Measurements from ENCODE around the gene CUX1. TPM values are rescaled to one million over a fixed set of nuclear protein-coding genes. Genes with fewer than 3 reads are reported as not detected.
"Not testable (repeated sequence)": the region's sequence is repeated elsewhere in the genome, so short reads cannot be mapped to it uniquely, and the experiment has no call there.

CUX1 gene
- total RNA-seq, 1 experiment from 2014 or later = 39.6 TPM

DNA sequence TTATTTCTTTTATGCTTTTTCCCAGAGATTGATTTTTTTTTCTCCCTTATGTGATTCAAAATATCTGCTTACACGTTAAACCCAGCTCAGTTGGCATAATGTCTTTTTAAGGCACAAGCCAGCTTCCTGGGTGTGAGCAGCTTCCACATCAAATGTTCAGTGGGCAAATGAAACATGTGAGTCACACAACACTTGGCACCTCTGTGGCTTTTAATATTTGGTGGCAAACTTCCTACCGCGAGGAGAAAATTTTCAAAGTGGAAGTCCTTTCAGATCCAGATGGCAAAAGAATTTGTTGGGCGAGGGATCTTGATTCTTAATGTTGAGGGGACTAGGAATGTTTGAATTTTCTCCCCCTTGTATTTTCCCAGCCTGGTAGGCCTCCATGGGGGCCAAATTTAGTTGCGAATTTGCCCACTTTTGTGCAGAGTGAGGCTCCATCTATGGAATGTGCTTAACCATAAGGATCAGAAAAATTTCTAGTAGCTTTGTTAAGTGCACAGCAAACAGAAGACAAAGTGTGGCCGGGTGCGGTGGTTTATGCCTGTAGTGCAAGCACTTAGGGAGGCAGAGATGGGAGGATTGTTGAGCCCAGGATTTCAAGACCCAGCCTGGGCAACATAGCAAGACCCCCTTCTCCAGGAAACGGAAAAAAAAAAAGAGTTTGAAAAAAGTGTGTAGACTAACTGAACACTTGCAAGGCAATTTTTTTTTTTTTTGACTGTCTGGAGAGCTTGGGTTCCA lies 31.0 kb downstream of the CUX1 start:
- no peaks in the 10 kb centered on the region for H3F3A ChIP-seq (ENCODE audit: low read length, unreplicated experiment)
- H3K79me2 ChIP-seq (ENCODE audit: low read length) = peaks cover 97% of the 10 kb centered on the region
- POLR2A ChIA-PET (ENCODE audit: unreplicated experiment) = interaction anchor here (0.7 kb wide), 1 partner anchor 217 kb away, joined by 3 read pairs; no protein-coding TSS in a partner anchor
- no peak overlapping the region for H2AFZ ChIP-seq (ENCODE audit: low read length)
- intact Hi-C loops (cut with micrococcal nuclease) = no loop called here
- no peaks in the 10 kb centered on the region for H3K27me3 ChIP-seq (ENCODE audit: low read length)
- BruUV-seq (replicated peaks) = no TSS peak
- 0 out of 2 replicates have a peak, but pooled peaks cover 4% of the 10 kb centered on the region for H4K20me1 ChIP-seq (ENCODE audit: low read length)
- H3K9me2 ChIP-seq (replicated peaks; ENCODE audit: low read length) = no peaks in the 10 kb centered on the region
- peaks cover 3% of the 10 kb centered on the region; the same call in 1 of the 2 replicates for H3K4me1 ChIP-seq (ENCODE audit: insufficient read depth, low read length)
- H3K36me3 ChIP-seq (ENCODE audit: low read depth, low read length) = peaks cover 6% of the 10 kb centered on the region
- CTCF ChIA-PET = interaction anchor here (0.6 to 1.4 kb wide), 3 partner anchors 8 to 313 kb away, joined by 3 to 11 read pairs (median 5); no protein-coding TSS in a partner anchor
- H3K4me3 ChIP-seq (ENCODE audit: low read length) = no peak overlapping the region
- no peak overlapping the region for H3K27ac ChIP-seq (ENCODE audit: low read length)
- H3K9me3 ChIP-seq (ENCODE audit: low read length) = no peaks in the 10 kb centered on the region; the same call in 1 of the 2 replicates
- DNase-seq (peak; percentile 43), ATAC-seq (peak; percentile 42)
- H3K4me2 ChIP-seq (ENCODE audit: low read length) = no peak overlapping the region
- no peak for TF ChIP-seq EZH2 (IDR thresholded peaks at IDR 0.05; ENCODE audit: low read length, unreplicated experiment)
- TF ChIP-seq, protein P1, sequence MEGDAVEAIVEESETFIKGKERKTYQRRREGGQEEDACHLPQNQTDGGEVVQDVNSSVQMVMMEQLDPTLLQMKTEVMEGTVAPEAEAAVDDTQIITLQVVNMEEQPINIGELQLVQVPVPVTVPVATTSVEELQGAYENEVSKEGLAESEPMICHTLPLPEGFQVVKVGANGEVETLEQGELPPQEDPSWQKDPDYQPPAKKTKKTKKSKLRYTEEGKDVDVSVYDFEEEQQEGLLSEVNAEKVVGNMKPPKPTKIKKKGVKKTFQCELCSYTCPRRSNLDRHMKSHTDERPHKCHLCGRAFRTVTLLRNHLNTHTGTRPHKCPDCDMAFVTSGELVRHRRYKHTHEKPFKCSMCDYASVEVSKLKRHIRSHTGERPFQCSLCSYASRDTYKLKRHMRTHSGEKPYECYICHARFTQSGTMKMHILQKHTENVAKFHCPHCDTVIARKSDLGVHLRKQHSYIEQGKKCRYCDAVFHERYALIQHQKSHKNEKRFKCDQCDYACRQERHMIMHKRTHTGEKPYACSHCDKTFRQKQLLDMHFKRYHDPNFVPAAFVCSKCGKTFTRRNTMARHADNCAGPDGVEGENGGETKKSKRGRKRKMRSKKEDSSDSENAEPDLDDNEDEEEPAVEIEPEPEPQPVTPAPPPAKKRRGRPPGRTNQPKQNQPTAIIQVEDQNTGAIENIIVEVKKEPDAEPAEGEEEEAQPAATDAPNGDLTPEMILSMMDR (conservative IDR thresholded peaks at IDR 0.05; ENCODE audit: low read depth, low read length) = no peak
- TF ChIP-seq EZH2phosphoT487 (IDR thresholded peaks at IDR 0.05; ENCODE audit: borderline replicate concordance, low read length) = no peak
- H3K9ac ChIP-seq (ENCODE audit: low read length) = no peak overlapping the region

DNA sequence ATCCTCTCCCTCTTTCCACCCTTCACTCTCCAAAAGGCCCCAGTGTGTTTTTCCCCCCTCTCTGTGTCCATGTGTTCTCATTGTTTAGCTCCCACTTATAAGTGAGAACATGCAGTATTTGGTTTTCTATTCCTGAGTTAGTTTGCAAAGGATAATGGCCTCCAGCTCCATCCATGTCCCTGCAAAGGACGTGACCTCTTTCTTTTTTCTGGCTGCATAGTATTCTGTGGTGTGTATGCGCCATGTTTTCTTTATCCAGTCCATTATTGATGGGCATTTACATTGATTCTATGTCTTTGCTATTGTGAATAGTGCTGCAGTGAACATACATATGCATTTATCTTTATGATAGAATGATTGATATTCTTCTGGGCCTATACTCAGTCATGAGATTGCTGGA lies 31.9 kb downstream of the CUX1 start:
- BruUV-seq (replicated peaks); H3K9me2 ChIP-seq (replicated peaks; ENCODE audit: low read length); H3K36me3 ChIP-seq (ENCODE audit: low read depth, low read length); H3F3A ChIP-seq (ENCODE audit: low read length, unreplicated experiment); H3K27me3 ChIP-seq (ENCODE audit: low read length); ATAC-seq; H2AFZ ChIP-seq (ENCODE audit: low read length); H3K4me2 ChIP-seq (ENCODE audit: low read length); H3K9me3 ChIP-seq (ENCODE audit: low read length); POLR2A ChIA-PET (ENCODE audit: unreplicated experiment); H3K9ac ChIP-seq (ENCODE audit: low read length); H3K4me3 ChIP-seq (ENCODE audit: low read length); H3K27ac ChIP-seq (ENCODE audit: low read length); intact Hi-C loops (cut with micrococcal nuclease); DNase-seq; H3K4me1 ChIP-seq (ENCODE audit: insufficient read depth, low read length); H4K20me1 ChIP-seq (ENCODE audit: low read length): not testable (repeated sequence)
- peaks cover 98% of the 10 kb centered on the region for H3K79me2 ChIP-seq (ENCODE audit: low read length)
- CTCF ChIA-PET = interaction anchor here (0.6 kb wide), 1 partner anchor 20 kb away, joined by 3 read pairs; no protein-coding TSS in a partner anchor

DNA sequence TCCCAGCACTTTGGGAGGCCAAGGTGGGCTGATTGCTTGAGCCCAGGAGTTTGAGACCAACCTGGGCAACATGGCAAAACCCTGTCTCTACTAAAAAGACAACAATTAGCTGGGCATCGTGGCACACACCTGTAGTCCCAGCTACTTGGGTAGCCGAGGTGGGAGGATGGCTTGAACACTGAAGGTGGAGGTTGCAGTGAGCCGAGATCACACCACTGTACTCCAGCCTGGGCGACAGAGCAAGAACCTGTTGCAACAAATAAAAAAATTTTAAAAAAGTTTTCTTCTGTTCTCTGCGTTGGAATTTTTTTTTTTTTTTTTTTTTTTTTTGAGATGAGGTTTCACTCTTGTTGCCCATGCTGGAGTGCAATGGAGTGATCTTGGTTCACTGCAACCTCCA lies 34.9 kb downstream of the CUX1 start:
- H4K20me1 ChIP-seq (ENCODE audit: low read length); H2AFZ ChIP-seq (ENCODE audit: low read length); H3K9ac ChIP-seq (ENCODE audit: low read length); CTCF ChIA-PET; H3F3A ChIP-seq (ENCODE audit: low read length, unreplicated experiment); H3K4me3 ChIP-seq (ENCODE audit: low read length); H3K4me2 ChIP-seq (ENCODE audit: low read length); H3K27me3 ChIP-seq (ENCODE audit: low read length); ATAC-seq; H3K9me2 ChIP-seq (replicated peaks; ENCODE audit: low read length); DNase-seq; H3K27ac ChIP-seq (ENCODE audit: low read length); H3K9me3 ChIP-seq (ENCODE audit: low read length); BruUV-seq (replicated peaks); H3K36me3 ChIP-seq (ENCODE audit: low read depth, low read length): not testable (repeated sequence)
- Histone ChIP-seq H3K79me2 (ENCODE audit: low read length) (peaks cover 89% of the 10 kb centered on the region), H3K4me1 (ENCODE audit: insufficient read depth, low read length) (peaks cover 16% of the 10 kb centered on the region)
- POLR2A ChIA-PET (ENCODE audit: unreplicated experiment) = interaction anchor here (0.7 kb wide), 1 partner anchor 29 kb away, joined by 13 read pairs; no protein-coding TSS in a partner anchor
- intact Hi-C loops (cut with micrococcal nuclease) = loop anchor here (10.0 kb wide), 1 partner anchor 272 kb away; no protein-coding TSS in a partner anchor
